Esophagus squamous epithelium (tissue), 5 donors: ENCODE data around the gene CAMLG. TPM values are rescaled to one million over a fixed set of nuclear protein-coding genes. Genes with fewer than 3 reads are reported as not detected.
"Not testable (repeated sequence)": the region's sequence is repeated elsewhere in the genome, so short reads cannot be mapped to it uniquely, and the experiment has no call there.

Experiments used
- DNase-seq: peaks from one replicate; lab custom pipeline; 2025; lab: John Stamatoyannopoulos, UW
- H3K27ac ChIP-seq, 4 donors: fragments of 200-600 bp; sonication (generic); one replicate each; pipeline ENCODE4 v1.5.1; 2016 to 2019; ENCODE audit warnings: mild to moderate bottlenecking in 1 of 4
- H3K27me3 ChIP-seq, 4 donors: fragments of 200-600 bp; sonication (generic); 1 replicate in 3 of 4; 2 replicates in 1 of 4; pipeline versions ENCODE4 v1.5.1 to v1.6.0; 2017 to 2021; ENCODE audit warnings: antibody characterized with exemption in 1 of 4
- H3K36me3 ChIP-seq, 3 donors: fragments of 200-600 bp; sonication (generic); one replicate each; pipeline ENCODE4 v1.5.1; 2016 to 2019
- H3K4me1 ChIP-seq, 3 donors: fragments of 200-600 bp; sonication (generic); one replicate each; pipeline ENCODE4 v1.5.1; 2017 to 2019
- H3K4me3 ChIP-seq, 4 donors: fragments of 200-600 bp; sonication (generic); 1 replicate in 3 of 4; 2 replicates in 1 of 4; pipeline ENCODE4 v1.5.1; 2016 to 2019; ENCODE audit warnings: mild to moderate bottlenecking in 2 of 4, moderate library complexity in 1 of 4
- H3K9me3 ChIP-seq, 3 donors: fragments of 200-600 bp; sonication (generic); one replicate each; pipeline ENCODE4 v1.5.1; 2016 to 2019
- CTCF ChIP-seq, 6 experiments: fragments of 450-650 bp in 4 of 6; fragments of 200-600 bp in 2 of 6; sonication (generic) in 2 of 6; IDR thresholded peaks; one replicate each; pipeline ENCODE4 v1.5.1; 2016 to 2019; ENCODE audit warnings: antibody characterized with exemption in 6 of 6, mild to moderate bottlenecking in 4 of 6, moderate library complexity in 4 of 6
- POLR2A ChIP-seq, 4 donors: fragments of 450-650 bp; IDR thresholded peaks; one replicate each; pipeline ENCODE4 v1.6.1; 2017; ENCODE audit warnings: antibody characterized with exemption in 4 of 4, mild to moderate bottlenecking in 4 of 4, moderate library complexity in 3 of 4
- WGBS, 2 donors: methylation state at CpG; one replicate each; pipeline ENCODE4 v1.1.5; 2018; 5-methylcytosine and 5-hydroxymethylcytosine counted together
- intact Hi-C: fragments of 100-400 bp; cut with DNase I; formaldehyde crosslinking; loops from one replicate; pipeline ENCODE4 v1.15.0; 2022
- total RNA-seq, 4 donors: library from RNA; depleted of rRNA; stranded (reverse); fragments of >200 nt; gene quantifications; one replicate each; pipeline ENCODE4 v1.1.0, GENCODE V29; 2016
- donor health status: DM: yes; HTN: yes; CAD: no.

Gene CAMLG
- total RNA-seq, 4 donors from 2014 or later: 9.4 to 31.7 (median 18.0) TPM

- Histone ChIP-seq H3K9me3 (no peaks in the 10 kb centered on the region), H3K4me1 (no peaks in the 10 kb centered on the region), H3K27ac (no peak overlapping the region), H3K36me3 (peaks cover 10 to 100% (median 24%) of the 10 kb centered on the region in 3 donors), H3K27me3 (no peaks in the 10 kb centered on the region), H3K4me3 (no peak overlapping the region)
- no peak for DNase-seq
- WGBS, 2 donors: 91 to 93% methylated on average over 3 of the region's 3 CpGs
- intact Hi-C loops: no loop called here
- TF ChIP-seq POLR2A (IDR thresholded peaks at IDR 0.05) (no peak), CTCF (IDR thresholded peaks at IDR 0.05) (no peak)
Measured at GRCh38 chr5:134714541-134714940, 23.8 kb upstream of the CAMLG start.

GRCh38 chr5:134715466-134715865, 22.9 kb upstream of the CAMLG start:
- H3K4me1 ChIP-seq, DNase-seq, H3K9me3 ChIP-seq, H3K27ac ChIP-seq, H3K4me3 ChIP-seq, intact Hi-C loops, H3K27me3 ChIP-seq: not testable (repeated sequence)
- WGBS, 2 donors: 88 to 92% methylated on average over 4 of the region's 4 CpGs
- H3K36me3 ChIP-seq: peaks cover 10 to 100% (median 20%) of the 10 kb centered on the region in 3 donors

GRCh38 chr5:134724872-134725271, 13.5 kb upstream of the CAMLG start:
- DNase-seq: no peak
- TF ChIP-seq POLR2A (IDR thresholded peaks at IDR 0.05): no peak
- no peak for TF ChIP-seq CTCF (IDR thresholded peaks at IDR 0.05)
- H3K27me3 ChIP-seq: no peaks in the 10 kb centered on the region
- no peak overlapping the region for H3K27ac ChIP-seq
- H3K9me3 ChIP-seq: no peaks in the 10 kb centered on the region
- intact Hi-C loops: no loop called here
- 95 to 96% methylated on average over 1 of the region's 1 CpG for WGBS, 2 donors
- H3K36me3 ChIP-seq: peaks cover 0 to 56% (median 12%) of the 10 kb centered on the region in 3 donors
- no peaks in the 10 kb centered on the region for H3K4me1 ChIP-seq
- H3K4me3 ChIP-seq: no peak overlapping the region

GRCh38 chr5:134732819-134733218, 5.5 kb upstream of the CAMLG start:
- H3K36me3 ChIP-seq: no peaks in the 10 kb centered on the region
- no peak for TF ChIP-seq CTCF (IDR thresholded peaks at IDR 0.05)
- TF ChIP-seq POLR2A (IDR thresholded peaks at IDR 0.05): no peak
- no peak for DNase-seq
- no peaks in the 10 kb centered on the region for H3K9me3 ChIP-seq
- H3K4me3 ChIP-seq: no peak overlapping the region
- H3K27ac ChIP-seq: no peak overlapping the region
- intact Hi-C loops: no loop called here
- peaks cover 0 to 25% (median 0%) of the 10 kb centered on the region in 3 donors for H3K4me1 ChIP-seq
- WGBS, 2 donors: 52 to 60% methylated on average over 3 of the region's 3 CpGs
- no peaks in the 10 kb centered on the region for H3K27me3 ChIP-seq

GRCh38 chr5:134735243-134735642, 3.1 kb upstream of the CAMLG start:
- Histone ChIP-seq H3K9me3 (no peaks in the 10 kb centered on the region), H3K4me3 (no peak overlapping the region), H3K27me3 (no peaks in the 10 kb centered on the region), H3K27ac (no peak overlapping the region), H3K4me1 (peaks cover 0 to 41% (median 7%) of the 10 kb centered on the region in 3 donors), H3K36me3 (no peaks in the 10 kb centered on the region)
- no peak for DNase-seq
- intact Hi-C loops: no loop called here
- TF ChIP-seq POLR2A (IDR thresholded peaks at IDR 0.05): no peak
- no peak for TF ChIP-seq CTCF (IDR thresholded peaks at IDR 0.05)
- 72% methylated on average over 4 of the region's 4 CpGs for WGBS, 2 donors
